ENCODE results near the gene ATP6V1G2. TPM values are rescaled to one million over a fixed set of nuclear protein-coding genes. Genes with fewer than 3 reads are reported as not detected.
"Not testable (repeated sequence)": the region's sequence is repeated elsewhere in the genome, so short reads cannot be mapped to it uniquely, and the experiment has no call there.

ATP6V1G2 gene
- total RNA-seq, 1 donor from 2014 or later = 5.1 TPM

DNA sequence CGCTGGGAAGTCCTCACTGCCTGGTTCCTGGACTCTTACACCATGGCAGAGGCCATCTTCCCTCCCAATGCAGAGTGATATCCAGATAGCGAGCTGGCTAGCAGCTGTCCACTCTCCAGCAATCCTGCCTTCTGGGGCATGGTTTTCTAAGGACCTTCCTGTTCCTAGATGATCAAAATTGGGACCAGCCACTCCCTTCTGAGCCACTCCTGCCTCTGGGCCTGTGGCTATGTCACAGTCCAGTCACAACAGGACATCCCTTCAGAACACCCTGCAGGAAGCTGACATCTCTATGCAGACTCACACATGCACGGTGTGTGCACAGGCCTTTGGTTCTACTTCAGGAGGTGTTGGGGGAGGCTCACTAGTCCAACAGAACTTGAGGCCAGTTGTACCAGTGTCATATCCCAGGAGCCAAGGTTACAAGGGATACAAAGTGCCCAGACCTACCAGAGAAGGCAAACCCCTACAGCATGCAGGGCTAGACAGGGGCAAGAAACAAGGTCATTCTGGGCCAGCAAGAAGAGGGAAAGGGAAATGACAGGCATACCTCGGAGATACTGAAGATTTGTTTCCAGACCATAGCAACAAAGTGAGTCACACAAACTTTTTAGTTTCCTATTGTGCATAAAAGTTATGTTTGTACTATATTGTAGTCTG, 20.3 kb downstream of the ATP6V1G2 start:
- peaks cover 14% of the 10 kb centered on the region for H3K36me3 Mint-ChIP-seq (ENCODE audit: low read depth)
- TF ChIP-seq, protein P1, sequence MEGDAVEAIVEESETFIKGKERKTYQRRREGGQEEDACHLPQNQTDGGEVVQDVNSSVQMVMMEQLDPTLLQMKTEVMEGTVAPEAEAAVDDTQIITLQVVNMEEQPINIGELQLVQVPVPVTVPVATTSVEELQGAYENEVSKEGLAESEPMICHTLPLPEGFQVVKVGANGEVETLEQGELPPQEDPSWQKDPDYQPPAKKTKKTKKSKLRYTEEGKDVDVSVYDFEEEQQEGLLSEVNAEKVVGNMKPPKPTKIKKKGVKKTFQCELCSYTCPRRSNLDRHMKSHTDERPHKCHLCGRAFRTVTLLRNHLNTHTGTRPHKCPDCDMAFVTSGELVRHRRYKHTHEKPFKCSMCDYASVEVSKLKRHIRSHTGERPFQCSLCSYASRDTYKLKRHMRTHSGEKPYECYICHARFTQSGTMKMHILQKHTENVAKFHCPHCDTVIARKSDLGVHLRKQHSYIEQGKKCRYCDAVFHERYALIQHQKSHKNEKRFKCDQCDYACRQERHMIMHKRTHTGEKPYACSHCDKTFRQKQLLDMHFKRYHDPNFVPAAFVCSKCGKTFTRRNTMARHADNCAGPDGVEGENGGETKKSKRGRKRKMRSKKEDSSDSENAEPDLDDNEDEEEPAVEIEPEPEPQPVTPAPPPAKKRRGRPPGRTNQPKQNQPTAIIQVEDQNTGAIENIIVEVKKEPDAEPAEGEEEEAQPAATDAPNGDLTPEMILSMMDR (conservative IDR thresholded peaks at IDR 0.05) = no peak
- peaks cover 5% of the 10 kb centered on the region for H3K4me1 Mint-ChIP-seq
- no peak for DNase-seq (ENCODE audit: low read depth, low spot score)
- peaks cover 21% of the 10 kb centered on the region for H3K27me3 Mint-ChIP-seq (ENCODE audit: low read depth)
- peak overlapping the region; percentile 6 for H3K4me3 Mint-ChIP-seq
- no peaks in the 10 kb centered on the region for H3K9me3 Mint-ChIP-seq
- H3K27ac Mint-ChIP-seq (ENCODE audit: unreplicated experiment) = no peak overlapping the region

DNA sequence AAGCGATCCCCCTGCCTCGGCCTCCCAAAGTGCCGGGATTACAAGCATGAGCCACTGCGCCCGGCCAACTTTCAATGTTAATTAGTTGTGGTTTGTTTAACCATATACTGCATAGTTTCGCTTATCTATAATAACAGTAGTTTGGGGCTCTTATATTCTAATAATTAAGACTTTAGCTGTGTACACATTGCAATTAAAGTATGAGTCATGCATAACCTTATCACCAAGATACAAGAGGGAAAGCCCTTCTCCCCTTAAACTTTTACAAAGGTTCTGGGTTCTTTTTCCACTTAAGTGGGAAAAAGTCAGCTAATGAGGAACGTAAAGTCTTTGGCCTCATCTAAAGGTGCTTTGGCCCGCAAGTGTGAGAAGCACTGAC, 20.9 kb downstream of the ATP6V1G2 start:
- no peaks in the 10 kb centered on the region for H3K9me3 Mint-ChIP-seq
- H3K4me3 Mint-ChIP-seq = peak overlapping the region; percentile 6
- TF ChIP-seq, protein P1 (conservative IDR thresholded peaks at IDR 0.05) = no peak
- H3K36me3 Mint-ChIP-seq (ENCODE audit: low read depth) = peaks cover 9% of the 10 kb centered on the region
- peaks cover 5% of the 10 kb centered on the region for H3K4me1 Mint-ChIP-seq
- no peak for DNase-seq (ENCODE audit: low read depth, low spot score)
- no peak overlapping the region for H3K27ac Mint-ChIP-seq (ENCODE audit: unreplicated experiment)
- peaks cover 24% of the 10 kb centered on the region for H3K27me3 Mint-ChIP-seq (ENCODE audit: low read depth)

DNA sequence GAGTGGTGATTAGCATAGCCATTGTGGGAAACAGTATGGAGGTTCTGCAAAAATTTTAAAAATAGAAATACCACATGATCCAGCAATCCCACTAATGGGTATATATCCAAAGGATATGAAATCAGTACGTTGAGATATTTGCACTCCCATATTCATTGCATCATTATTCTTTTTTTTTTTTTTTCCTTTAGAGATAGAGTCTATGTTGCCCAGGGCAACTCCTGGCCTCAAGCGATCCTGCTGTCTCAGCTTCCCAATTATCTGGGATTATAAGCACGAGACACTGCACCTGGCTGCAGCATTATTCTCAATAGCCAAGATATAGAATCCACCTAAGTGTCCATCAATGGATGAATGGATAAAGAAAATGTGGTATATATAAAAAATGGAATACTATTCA, 24.6 kb downstream of the ATP6V1G2 start:
- Mint-ChIP-seq H3K9me3 (no peaks in the 10 kb centered on the region), H3K36me3 (ENCODE audit: low read depth) (no peaks in the 10 kb centered on the region), H3K27me3 (ENCODE audit: low read depth) (peaks cover 33% of the 10 kb centered on the region), H3K27ac (ENCODE audit: unreplicated experiment) (no peak overlapping the region), H3K4me3 (no peak overlapping the region), H3K4me1 (no peaks in the 10 kb centered on the region)
- no peak for DNase-seq (ENCODE audit: low read depth, low spot score)
- TF ChIP-seq, protein P1 (conservative IDR thresholded peaks at IDR 0.05) = no peak

DNA sequence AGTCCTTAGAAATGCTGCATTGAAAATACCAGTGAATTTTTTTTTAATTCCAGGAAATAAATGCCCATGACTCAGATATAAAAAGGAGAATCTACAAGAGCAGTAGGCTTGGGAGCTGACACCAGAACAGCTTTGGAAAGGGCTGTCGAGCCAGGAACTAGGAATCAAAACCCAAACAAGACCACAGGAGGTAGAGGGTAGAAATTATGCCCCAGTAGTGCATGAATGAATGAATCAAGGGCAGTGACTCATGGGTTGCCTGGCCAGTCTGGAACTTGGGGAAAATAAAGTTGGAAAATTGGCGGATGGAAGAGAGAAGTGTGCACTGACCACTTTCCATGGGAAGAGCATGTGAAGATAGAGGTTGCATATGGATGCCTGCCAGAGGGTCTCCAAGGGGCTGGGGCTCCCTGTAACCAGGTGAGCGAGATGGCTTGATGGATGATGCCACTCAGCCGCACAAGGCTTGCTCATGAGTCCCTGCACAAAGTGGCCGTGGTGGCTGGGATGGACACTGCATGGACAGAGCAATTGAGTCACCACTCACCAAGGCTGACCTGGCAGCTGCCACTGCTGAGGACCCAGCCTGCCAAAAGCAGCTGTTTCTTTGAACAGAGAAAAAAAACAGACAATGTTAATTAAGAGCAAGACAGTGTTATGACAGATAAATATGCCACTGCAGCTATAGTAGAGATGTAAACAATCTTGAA, 32.8 kb downstream of the ATP6V1G2 start:
- TF ChIP-seq, protein P1 (conservative IDR thresholded peaks at IDR 0.05) = no peak
- H3K36me3 Mint-ChIP-seq (ENCODE audit: low read depth) = no peaks in the 10 kb centered on the region
- no peak overlapping the region for H3K27ac Mint-ChIP-seq (ENCODE audit: unreplicated experiment)
- H3K4me3 Mint-ChIP-seq = no peak overlapping the region
- no peaks in the 10 kb centered on the region for H3K9me3 Mint-ChIP-seq
- peaks cover 48% of the 10 kb centered on the region for H3K27me3 Mint-ChIP-seq (ENCODE audit: low read depth)
- DNase-seq (ENCODE audit: low read depth, low spot score) = no peak
- H3K4me1 Mint-ChIP-seq = no peaks in the 10 kb centered on the region

DNA sequence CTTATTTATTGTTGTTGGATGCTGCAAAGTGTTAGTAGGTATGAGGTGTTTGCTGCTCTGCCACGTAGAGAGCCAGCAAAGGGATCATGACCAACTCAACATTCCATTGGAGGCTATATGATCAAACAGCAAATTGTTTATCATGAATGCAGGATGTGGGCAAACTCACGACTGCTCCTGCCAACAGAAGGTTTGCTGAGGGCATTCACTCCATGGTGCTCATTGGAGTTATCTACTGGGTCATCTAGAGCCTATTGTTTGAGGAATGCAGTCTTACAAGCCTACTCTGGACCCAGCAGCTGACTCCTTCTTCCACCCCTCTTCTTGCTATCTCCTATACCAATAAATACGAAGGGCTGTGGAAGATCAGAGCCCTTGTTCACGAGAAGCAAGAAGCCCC, 36.4 kb downstream of the ATP6V1G2 start:
- peaks cover 35% of the 10 kb centered on the region for H3K27me3 Mint-ChIP-seq (ENCODE audit: low read depth)
- H3K36me3 Mint-ChIP-seq (ENCODE audit: low read depth) = no peaks in the 10 kb centered on the region
- no peaks in the 10 kb centered on the region for H3K4me1 Mint-ChIP-seq
- H3K27ac Mint-ChIP-seq (ENCODE audit: unreplicated experiment) = no peak overlapping the region
- TF ChIP-seq, protein P1 (conservative IDR thresholded peaks at IDR 0.05) = no peak
- DNase-seq (ENCODE audit: low read depth, low spot score) = no peak
- H3K4me3 Mint-ChIP-seq = no peak overlapping the region
- H3K9me3 Mint-ChIP-seq = no peaks in the 10 kb centered on the region

DNA sequence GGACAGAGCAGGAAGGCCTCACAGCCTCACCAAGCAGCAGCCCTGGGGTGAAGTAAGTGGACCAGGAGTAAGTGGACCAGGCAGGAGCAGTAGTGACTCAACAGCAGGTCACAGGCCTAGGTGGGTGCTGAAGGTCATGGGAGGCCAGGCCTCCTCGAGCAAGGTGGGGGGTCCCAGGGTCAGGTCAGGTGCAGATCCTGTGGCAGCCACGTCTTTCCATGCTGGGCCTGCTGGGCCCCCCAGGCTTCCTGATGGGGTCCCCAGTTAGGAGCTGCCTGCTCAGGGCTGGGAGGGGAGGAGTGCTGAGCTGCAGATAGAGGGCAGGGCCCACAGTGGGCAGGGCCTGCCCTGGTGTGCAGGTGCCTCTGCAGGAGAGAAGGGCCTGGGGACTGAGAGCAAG, 37.4 kb downstream of the ATP6V1G2 start:
- DNase-seq (ENCODE audit: low read depth, low spot score); H3K27ac Mint-ChIP-seq (ENCODE audit: unreplicated experiment); H3K4me3 Mint-ChIP-seq; H3K4me1 Mint-ChIP-seq; H3K9me3 Mint-ChIP-seq; H3K36me3 Mint-ChIP-seq (ENCODE audit: low read depth): not testable (repeated sequence)
- peaks cover 38% of the 10 kb centered on the region for H3K27me3 Mint-ChIP-seq (ENCODE audit: low read depth)
